ENCODE measurements around the gene CFAP99.

- TF ChIP-seq CTCF (IDR thresholded peaks at IDR 0.05) (no peak), POLR2AphosphoS5 (IDR thresholded peaks at IDR 0.05; ENCODE audit: low read depth, low read length) (no peak), REST (IDR thresholded peaks at IDR 0.05; ENCODE audit: insufficient read depth in 1 of 2, low read depth in 2 of 2, low read length in 1 of 2) (no peak), TCF7L2 (IDR thresholded peaks at IDR 0.05; ENCODE audit: low read depth, low read length) (no peak)
Observed at GRCh38 chr4:2371765-2372487, 46.8 kb upstream of the CFAP99 start.

All from Panc1 (cell line).